Measurements from ENCODE around the gene HOXC11.

Gene HOXC11

GRCh38 chr12:53972722-53973235, at the start of gene HOXC11:
TSS of gene HOXC11 (plus strand) at chr12:53973126. CDS start at chr12:53973242, 116 bp downstream.
- no peak for DNase-seq (ENCODE audit: low read depth)

DNA sequence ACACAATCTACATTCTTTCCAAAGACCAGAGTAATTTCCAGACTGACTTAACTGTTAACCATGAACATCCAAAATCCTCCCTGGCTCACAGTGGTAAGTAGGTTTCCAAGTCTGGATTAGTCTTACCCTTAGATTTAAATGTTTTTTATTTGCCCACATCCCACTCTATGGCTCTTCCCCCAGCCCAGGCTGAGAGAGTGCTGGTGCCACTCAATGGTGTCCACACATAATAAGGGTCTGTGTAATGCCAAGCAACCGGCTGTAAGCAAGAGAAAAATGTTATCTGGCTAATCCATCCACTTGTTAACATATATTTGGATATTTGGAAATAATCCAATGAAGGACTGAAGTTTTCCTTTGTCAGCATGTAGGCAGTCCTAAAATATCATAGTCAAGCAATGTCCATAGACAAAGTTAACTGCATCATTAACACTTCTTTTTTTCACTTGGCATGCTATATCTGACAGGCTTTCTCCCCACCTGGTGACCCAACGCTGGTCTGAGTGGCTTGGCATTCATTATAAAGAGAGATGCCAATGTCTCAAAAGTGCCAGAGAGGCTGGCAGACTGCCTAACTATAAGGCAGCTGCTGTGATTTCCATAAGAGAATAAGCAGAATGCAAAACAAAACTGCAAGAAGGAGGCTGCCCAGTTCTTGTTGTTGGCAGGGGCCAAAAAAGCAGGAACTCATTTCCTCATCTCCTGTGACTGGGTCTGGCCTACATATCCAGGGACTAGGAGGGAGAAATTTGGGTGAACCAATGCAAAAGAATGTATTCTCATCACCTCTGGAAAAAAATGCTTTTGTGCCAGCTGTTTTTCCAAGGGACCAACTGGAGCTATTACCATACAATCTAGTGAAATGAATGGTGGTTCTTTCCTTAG, 48.2 kb upstream of the HOXC11 start:
- DNase-seq (ENCODE audit: low read depth), result no peak

GRCh38 chr12:53927220-53928029, 45.5 kb upstream of the HOXC11 start:
- no peak for DNase-seq (ENCODE audit: low read depth)

DNA sequence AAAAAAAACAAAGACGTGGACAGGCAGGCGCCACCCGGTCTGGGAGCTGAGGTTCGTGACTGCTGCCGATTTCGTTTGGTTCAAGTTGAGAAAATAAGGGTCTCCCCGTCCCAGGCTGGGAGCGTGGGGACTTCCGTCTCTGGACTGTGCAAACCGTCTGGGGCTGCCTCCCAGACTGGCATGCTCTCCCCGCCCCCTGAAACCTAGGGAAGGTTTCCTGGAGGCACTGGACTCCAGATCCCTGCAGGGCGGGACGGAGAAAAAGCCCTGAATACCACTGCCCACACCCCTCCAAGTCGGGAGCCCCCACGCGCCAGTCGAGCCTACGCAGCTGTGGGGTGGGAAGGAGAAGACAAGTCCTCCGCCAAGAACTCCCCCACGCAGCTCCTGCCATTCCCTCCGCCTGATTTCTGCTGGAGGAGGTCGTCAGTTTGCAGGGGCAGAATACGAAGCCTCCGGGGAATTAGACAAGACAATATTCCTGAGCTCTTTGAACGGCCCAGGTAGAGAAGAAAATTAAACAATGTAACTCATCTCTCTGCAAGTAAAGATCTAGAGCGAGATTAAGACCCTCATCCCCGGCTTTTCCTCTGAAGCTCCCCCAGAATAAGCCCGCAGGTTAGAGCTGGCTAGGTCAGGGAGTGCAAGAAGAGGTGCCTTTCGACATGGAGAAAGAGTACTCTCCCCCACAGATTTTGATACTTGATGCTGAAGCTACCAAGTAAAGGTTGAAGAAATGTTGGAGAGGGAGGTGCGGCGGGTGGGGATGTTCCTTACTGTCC, 44.7 kb upstream of the HOXC11 start:
- DNase-seq (ENCODE audit: low read depth), result no peak

DNA sequence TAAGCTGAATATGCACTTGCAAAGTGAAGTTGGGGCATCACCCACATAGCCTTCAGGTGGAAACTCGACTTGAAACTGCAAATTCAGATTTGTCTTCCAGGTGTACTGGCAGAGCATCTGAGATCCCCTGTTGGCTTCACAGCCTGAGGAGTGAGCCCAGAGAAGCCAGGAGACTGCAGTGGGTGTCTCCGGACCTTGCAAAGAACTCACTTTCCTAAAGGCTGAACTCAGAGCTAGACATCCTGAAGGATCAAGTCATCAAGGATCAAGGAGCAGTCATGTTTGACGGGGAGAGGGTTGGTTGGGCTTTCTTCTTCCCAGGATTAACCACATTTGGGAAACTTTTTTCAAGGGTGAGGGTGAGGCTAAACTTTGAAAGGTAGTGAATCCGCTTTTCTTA, 43.4 kb upstream of the HOXC11 start:
- DNase-seq (ENCODE audit: low read depth), result no peak

DNA sequence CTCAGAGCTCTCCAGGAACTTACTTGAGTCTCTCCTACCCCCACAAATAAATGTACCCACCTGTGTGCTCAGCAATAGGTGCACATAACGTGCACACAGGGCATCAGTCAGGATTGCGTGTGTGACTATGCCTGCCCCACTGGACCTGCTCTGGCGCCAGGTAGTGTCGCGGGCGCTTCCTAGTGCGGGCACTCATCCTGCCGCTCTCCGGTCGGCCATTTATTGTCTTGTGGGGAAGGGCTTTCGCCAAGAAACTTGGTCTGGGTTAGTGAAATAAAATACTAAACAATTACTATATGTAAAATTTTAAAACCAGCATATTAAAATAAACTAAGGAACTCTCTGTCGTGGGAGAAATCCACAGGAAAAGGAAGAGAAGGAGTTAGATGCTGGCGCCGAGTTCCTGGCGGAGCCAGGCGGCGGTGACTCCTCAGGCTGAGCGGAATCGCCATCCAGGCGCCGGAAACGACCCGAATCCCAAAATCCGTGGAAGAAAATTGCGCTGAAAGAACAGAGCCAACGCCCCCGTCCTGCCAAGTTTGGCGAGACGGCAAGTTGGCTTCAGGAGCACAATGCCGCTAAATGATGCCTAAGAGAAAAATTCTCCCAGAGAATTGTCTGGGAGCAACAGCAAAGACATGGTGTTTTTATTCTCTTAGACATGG, 42.2 kb upstream of the HOXC11 start:
- no peak for DNase-seq (ENCODE audit: low read depth)

GRCh38 chr12:53931844-53932581, 40.9 kb upstream of the HOXC11 start:
- no peak for DNase-seq (ENCODE audit: low read depth)

- DNase-seq (ENCODE audit: low read depth), result no peak
Measured at GRCh38 chr12:53932915-53933314, 40.0 kb upstream of the HOXC11 start.

- DNase-seq (ENCODE audit: low read depth), result no peak
Measured at GRCh38 chr12:53935383-53936341, 37.3 kb upstream of the HOXC11 start.

- DNase-seq (ENCODE audit: low read depth), result no peak
Measured at GRCh38 chr12:53937099-53937498, 35.8 kb upstream of the HOXC11 start.

GRCh38 chr12:53937596-53938325, 35.2 kb upstream of the HOXC11 start:
- no peak for DNase-seq (ENCODE audit: low read depth)

DNA sequence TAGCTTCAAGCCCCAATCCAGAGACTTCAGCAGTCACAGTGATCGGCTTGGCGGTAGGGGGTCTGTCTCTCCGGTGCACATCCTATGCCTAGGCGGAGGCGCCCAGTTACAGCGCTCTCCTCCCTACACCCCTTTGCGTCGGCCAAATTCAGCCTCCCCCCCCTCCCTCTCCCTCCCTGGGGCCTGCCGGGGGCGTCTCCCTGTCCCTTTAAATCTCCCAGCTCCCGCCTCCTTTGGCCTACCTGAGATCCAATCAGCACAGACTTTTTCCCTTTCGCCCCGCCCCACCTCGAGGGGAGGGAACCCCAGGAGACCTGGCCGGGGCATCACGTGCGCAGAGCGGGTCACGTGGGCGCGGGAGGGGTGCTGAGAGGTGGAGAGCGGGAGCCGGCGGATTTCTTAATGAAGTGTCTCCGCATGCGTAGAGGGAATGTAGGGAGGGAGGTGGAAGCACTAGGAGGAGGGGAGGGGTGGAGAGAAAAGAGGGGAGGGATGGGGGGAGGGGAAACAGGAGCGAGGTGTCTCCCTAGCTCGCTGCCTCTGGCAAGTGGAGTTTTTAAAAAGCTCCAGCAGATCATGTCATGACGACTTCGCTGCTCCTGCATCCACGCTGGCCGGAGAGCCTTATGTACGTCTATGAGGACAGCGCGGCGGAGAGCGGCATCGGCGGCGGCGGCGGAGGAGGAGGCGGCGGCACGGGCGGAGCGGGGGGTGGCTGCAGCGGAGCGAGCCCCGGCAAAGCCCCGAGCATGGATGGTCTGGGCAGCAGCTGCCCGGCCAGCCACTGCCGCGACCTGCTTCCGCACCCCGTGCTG, 34.4 kb upstream of the HOXC11 start, which contains the start of gene HOXC13:
HOXC13 (plus strand) TSS at position 506 of the 815 bp plus-strand sequence; CDS start at position 582, 76 bp downstream.
- DNase-seq (ENCODE audit: low read depth), result no peak

- no peak for DNase-seq (ENCODE audit: low read depth)
Measured at GRCh38 chr12:53939141-53940108, 33.5 kb upstream of the HOXC11 start.

- DNase-seq (ENCODE audit: low read depth), result no peak
Measured at GRCh38 chr12:53940443-53941014, 32.4 kb upstream of the HOXC11 start.

GRCh38 chr12:53941187-53941586, 31.7 kb upstream of the HOXC11 start:
- no peak for DNase-seq (ENCODE audit: low read depth)

DNA sequence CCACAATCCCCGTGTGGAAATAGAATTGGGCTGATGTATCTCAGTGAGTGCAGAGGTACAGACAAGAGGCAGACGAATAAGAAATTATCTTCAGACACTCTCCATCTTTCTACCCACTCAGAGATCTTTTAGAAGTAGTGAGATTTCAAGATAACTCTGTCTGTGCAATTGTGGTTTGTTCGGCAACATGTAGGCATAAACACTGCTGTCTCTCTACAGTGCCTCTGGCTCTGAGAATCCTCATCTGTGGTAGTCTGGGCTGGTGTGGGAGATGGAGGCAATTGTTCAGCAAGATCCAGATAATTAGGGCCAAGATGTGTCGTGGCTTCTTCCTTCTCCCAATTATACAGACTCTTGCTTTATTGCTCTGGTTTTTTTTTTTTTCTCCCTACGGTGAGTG, 31.2 kb upstream of the HOXC11 start:
- no peak for DNase-seq (ENCODE audit: low read depth)
